Heart left ventricle (tissue), 13 donors: ENCODE results near the gene RNF167.

Experiments
- CTCF ChIP-seq, 12 donors: fragments of 200-600 bp; sonication (generic) in 4 of 12; IDR thresholded peaks; one replicate each; pipeline versions ENCODE4 v1.5.0 to v1.8.0; 2018 to 2022; ENCODE audit warnings: antibody characterized with exemption in 12 of 12, mild to moderate bottlenecking in 5 of 12
- POLR2A ChIP-seq, 2 donors: fragments of 450-650 bp; IDR thresholded peaks; one replicate each; pipeline ENCODE4 v1.6.1; 2017; ENCODE audit warnings: antibody characterized with exemption in 2 of 2, mild to moderate bottlenecking in 2 of 2, moderate library complexity in 2 of 2
- donor health status: ischemic (EF 13 %, LVEDD 7.1; RV severe dilation, severe dysfunction).
- donor health status: DM: no; HTN: yes; CAD: no.
- donor health status: DM: no; HTN: no; CAD: no.
- donor health status: ischemic (EF 25% LVEDD 6.9; RV normal size, moderate dysfunction).
- donor health status: ischemic (EF 25% LVEDD 5.7; RV mildly dilated, moderate dysfunction).
- donor health status: ischemic (EF 35%, LVEDD 5.7; RV mildly dilated, moderate dysfunction).
- donor health status: nonischemic (EF 11% LVEDD 7.7; RV severe dilation, severe dysfunction).
- donor health status: DM: yes; HTN: yes; CAD: no.
- donor health status: PGD.
- donor health status: ischemic (EF 29% LVEDD 5.4; RV normal size, mild dysfunction).
- donor health status: nonischemic (EF 23%, LVEDD 6.1; RV moderate dilation, normal function).

GRCh38 chr17:4935650-4936049 is 4.4 kb upstream of the RNF167 start:
- TF ChIP-seq CTCF (IDR thresholded peaks at IDR 0.05) = no peak
- no peak for TF ChIP-seq POLR2A (IDR thresholded peaks at IDR 0.05)
